Smooth muscle cell (in vitro differentiated cells): ENCODE measurements around the gene CTNNA2. TPM values are rescaled to one million over a fixed set of nuclear protein-coding genes. Genes with fewer than 3 reads are reported as not detected.

ENCODE experiments used
- DNase-seq: peaks from one replicate; lab custom pipeline; 2025; ENCODE audit not compliant: unreplicated experiment; lab: John Stamatoyannopoulos, UW
- H2AFZ ChIP-seq: fragments of 200-600 bp; sonication (generic); 2 replicates; pipeline ENCODE4 v1.6.0; 2016; ENCODE audit warnings: antibody characterized with exemption, low read depth, mild to moderate bottlenecking
- H3F3A ChIP-seq: fragments of 200-600 bp; sonication (generic); 2 replicates; pipeline ENCODE4 v1.6.0; 2017; ENCODE audit warnings: antibody characterized with exemption, low read depth
- H3K27ac ChIP-seq: fragments of 200-600 bp; sonication (generic); 2 replicates; pipeline ENCODE4 v1.5.1; 2016; ENCODE audit warnings: low read depth, mild to moderate bottlenecking
- H3K27me3 ChIP-seq: fragments of 200-600 bp; sonication (generic); 2 replicates; pipeline ENCODE4 v1.6.1; 2016; ENCODE audit warnings: low read depth, mild to moderate bottlenecking
- H3K36me3 ChIP-seq: fragments of 200-600 bp; sonication (generic); 2 replicates; pipeline ENCODE4 v1.5.1; 2016; ENCODE audit warnings: low read depth
- H3K4me1 ChIP-seq: fragments of 200-600 bp; sonication (generic); 2 replicates; pipeline ENCODE4 v1.5.1; 2016; ENCODE audit warnings: low read depth
- H3K4me2 ChIP-seq: fragments of 200-600 bp; sonication (generic); 2 replicates; pipeline ENCODE4 v1.6.0; 2016; ENCODE audit warnings: mild to moderate bottlenecking
- H3K4me3 ChIP-seq: fragments of 200-600 bp; sonication (generic); 2 replicates; pipeline ENCODE4 v1.5.1; 2016; ENCODE audit warnings: mild to moderate bottlenecking
- H3K79me2 ChIP-seq: fragments of 200-600 bp; sonication (generic); 2 replicates; pipeline ENCODE4 v1.6.0; 2016; ENCODE audit warnings: low read depth, mild to moderate bottlenecking
- H3K9ac ChIP-seq: fragments of 200-600 bp; sonication (generic); 2 replicates; pipeline ENCODE4 v1.6.0; 2016; ENCODE audit warnings: low read depth
- H3K9me3 ChIP-seq: fragments of 200-600 bp; sonication (generic); replicated peaks from 2 replicates; pipeline ENCODE4 v1.5.1; 2016; ENCODE audit warnings: low read depth
- H4K20me1 ChIP-seq: fragments of 200-600 bp; sonication (generic); 2 replicates; pipeline ENCODE4 v1.6.0; 2016; ENCODE audit warnings: low read depth
- CTCF ChIP-seq: fragments of 200-600 bp; sonication (generic); IDR thresholded peaks from 2 replicates; pipeline ENCODE4 v1.5.1; 2017; ENCODE audit warnings: borderline replicate concordance, mild to moderate bottlenecking, antibody characterized with exemption; ENCODE audit not compliant: insufficient read depth, poor library complexity, severe bottlenecking
- WGBS: methylation state at CpG from one replicate; pipeline ENCODE4 v1.1.7; 2016; ENCODE audit warnings: low lambda C conversion rate; 5-methylcytosine and 5-hydroxymethylcytosine counted together
- polyA plus RNA-seq: library from polyadenylated mRNA; unstranded; fragments of >200 nt; fragmentation: Nextera tagmentation; extraction: Ambion mirVana; gene quantifications from 2 replicates; pipeline ENCODE4 v1.2.1, GENCODE V29; 2016
- total RNA-seq: library from RNA; depleted of rRNA; stranded (reverse); fragments of >200 nt; gene quantifications from 2 replicates; pipeline ENCODE4 v1.2.3, GENCODE V29; 2014

The CTNNA2 gene
- total and polyA plus RNA-seq, 2 experiments from 2014 or later: not detected

- Histone ChIP-seq H3K27ac (no peak overlapping the region), H3K4me2 (no peak overlapping the region), H3F3A (no peaks in the 10 kb centered on the region), H3K4me1 (no peaks in the 10 kb centered on the region), H3K4me3 (no peak overlapping the region), H3K36me3 (no peaks in the 10 kb centered on the region), H3K9me3 (no peaks in the 10 kb centered on the region), H3K27me3 (no peaks in the 10 kb centered on the region), H3K9ac (no peak overlapping the region), H4K20me1 (no peaks in the 10 kb centered on the region), H2AFZ (no peak overlapping the region), H3K79me2 (no peaks in the 10 kb centered on the region)
- WGBS: 91% methylated on average over 5 of the region's 5 CpGs
- no peak for DNase-seq
- no peak for TF ChIP-seq CTCF
Observed at GRCh38 chr2:79966369-79966768, 453.5 kb downstream of the CTNNA2 start.

GRCh38 chr2:79966882-79967281 is 454.0 kb downstream of the CTNNA2 start:
- no peak for DNase-seq
- Histone ChIP-seq H2AFZ (no peak overlapping the region), H3K4me2 (no peak overlapping the region), H3K4me1 (no peaks in the 10 kb centered on the region), H3F3A (no peaks in the 10 kb centered on the region), H4K20me1 (no peaks in the 10 kb centered on the region), H3K9ac (no peak overlapping the region), H3K4me3 (no peak overlapping the region), H3K79me2 (no peaks in the 10 kb centered on the region), H3K36me3 (no peaks in the 10 kb centered on the region), H3K9me3 (no peaks in the 10 kb centered on the region), H3K27me3 (no peaks in the 10 kb centered on the region), H3K27ac (no peak overlapping the region)
- WGBS: 74% methylated on average over 6 of the region's 6 CpGs
- TF ChIP-seq CTCF: no peak

GRCh38 chr2:79971807-79972206 is 459.0 kb downstream of the CTNNA2 start:
- no peaks in the 10 kb centered on the region for H3K9me3 ChIP-seq
- H3K4me1 ChIP-seq: no peaks in the 10 kb centered on the region
- no peak for DNase-seq
- H3K4me3 ChIP-seq: no peak overlapping the region
- H4K20me1 ChIP-seq: no peaks in the 10 kb centered on the region
- no peak for TF ChIP-seq CTCF
- 72% methylated on average over 2 of the region's 2 CpGs for WGBS
- no peaks in the 10 kb centered on the region for H3K79me2 ChIP-seq
- H3F3A ChIP-seq: no peaks in the 10 kb centered on the region
- H3K36me3 ChIP-seq: no peaks in the 10 kb centered on the region
- no peak overlapping the region for H3K9ac ChIP-seq
- H2AFZ ChIP-seq: no peak overlapping the region
- H3K27ac ChIP-seq: no peak overlapping the region
- H3K27me3 ChIP-seq: no peaks in the 10 kb centered on the region
- H3K4me2 ChIP-seq: no peak overlapping the region

GRCh38 chr2:79972661-79973060 is 459.8 kb downstream of the CTNNA2 start:
- Histone ChIP-seq H3K79me2 (no peaks in the 10 kb centered on the region), H3K4me2 (no peak overlapping the region), H3K27ac (no peak overlapping the region), H3K9ac (no peak overlapping the region), H3F3A (no peaks in the 10 kb centered on the region), H3K36me3 (no peaks in the 10 kb centered on the region), H2AFZ (no peak overlapping the region), H3K4me3 (no peak overlapping the region), H3K4me1 (no peaks in the 10 kb centered on the region), H3K9me3 (no peaks in the 10 kb centered on the region), H3K27me3 (no peaks in the 10 kb centered on the region), H4K20me1 (no peaks in the 10 kb centered on the region)
- no peak for DNase-seq
- WGBS: 83% methylated on average over 4 of the region's 4 CpGs
- TF ChIP-seq CTCF: no peak
